Body of pancreas (tissue), 4 donors: ENCODE data around the gene HBG2. TPM values are rescaled to one million over a fixed set of nuclear protein-coding genes. Genes with fewer than 3 reads are reported as not detected.
"Not testable (repeated sequence)": the region's sequence is repeated elsewhere in the genome, so short reads cannot be mapped to it uniquely, and the experiment has no call there.

Experiments
- ATAC-seq: fragments of 150-250 bp; one replicate; pipeline ENCODE4 v1.9.1; 2016
- DNase-seq, 4 donors: peaks; one replicate each; pipeline ENCODE4 v3.0.0-alpha.2; 2019
- H3K27ac ChIP-seq, 4 donors: fragments of 200-600 bp; sonication (generic); 1 replicate in 3 of 4; 2 replicates in 1 of 4; pipeline versions ENCODE4 v1.5.1 to v1.6.1; 2016 to 2019; ENCODE audit warnings: mild to moderate bottlenecking in 1 of 4, mixed read lengths in 1 of 4, moderate library complexity in 1 of 4
- H3K27me3 ChIP-seq, 2 donors: fragments of 200-600 bp; sonication (generic); one replicate each; pipeline ENCODE4 v1.6.0; 2016; ENCODE audit warnings: mild to moderate bottlenecking in 1 of 2
- H3K36me3 ChIP-seq, 2 donors: fragments of 200-600 bp; sonication (generic); replicated peaks in 1 of 2; 2 replicates each; pipeline ENCODE4 v1.5.1; 2016; ENCODE audit warnings: low read depth in 2 of 2; ENCODE audit not compliant: insufficient read depth in 1 of 2
- H3K4me1 ChIP-seq: fragments of 200-600 bp; sonication (generic); one replicate; pipeline ENCODE4 v1.6.0; 2016
- H3K4me3 ChIP-seq, 2 donors: fragments of 200-600 bp; sonication (generic); 1 replicate in 1 of 2; 2 replicates in 1 of 2; pipeline ENCODE4 v1.5.1; 2016 to 2019
- H3K9me3 ChIP-seq, 3 donors: fragments of 200-600 bp; sonication (generic); 1 replicate in 2 of 3; 2 replicates in 1 of 3; pipeline ENCODE4 v1.5.1; 2016
- CTCF ChIP-seq, 7 experiments: fragments of 450-650 bp in 4 of 7; fragments of 200-600 bp in 3 of 7; sonication (generic) in 3 of 7; IDR thresholded peaks; one replicate each; pipeline ENCODE4 v1.5.1; 2016 to 2019; ENCODE audit warnings: antibody characterized with exemption in 7 of 7
- POLR2A ChIP-seq, 3 donors: fragments of 450-650 bp; IDR thresholded peaks; one replicate each; pipeline ENCODE4 v1.6.1; 2016; ENCODE audit warnings: antibody characterized with exemption in 3 of 3, mild to moderate bottlenecking in 2 of 3
- whole genome bisulfite sequencing, 2 donors: methylation state at CpG; one replicate each; pipeline ENCODE4 v1.1.5; 2017; 5-methylcytosine and 5-hydroxymethylcytosine counted together
- intact Hi-C: fragments of 100-400 bp; cut with DNase I; formaldehyde crosslinking; loops from one replicate; pipeline ENCODE4 v1.15.1; 2023
- total RNA-seq, 2 donors: library from RNA; depleted of rRNA; stranded (reverse); fragments of >200 nt; gene quantifications; one replicate each; pipeline ENCODE4 v1.1.0, GENCODE V29; 2016

HBG2 gene
- not detected for total RNA-seq

GRCh38 chr11:5254646-5255413 lies at the start of gene HBG2:
HBG2 (minus strand) TSS chr11:5254781; CDS start chr11:5254728, 53 bp downstream.
- H3K27ac ChIP-seq, ATAC-seq, H3K4me1 ChIP-seq, H3K9me3 ChIP-seq, DNase-seq, intact Hi-C loops, H3K36me3 ChIP-seq, H3K27me3 ChIP-seq, H3K4me3 ChIP-seq: not testable (repeated sequence)
- 59 to 77% methylated on average over 4 of the region's 9 CpGs for WGBS, 2 donors

GRCh38 chr11:5304046-5304445 lies 49.5 kb upstream of the HBG2 start:
- Histone ChIP-seq H3K9me3 (no peaks in the 10 kb centered on the region), H3K27ac (no peak overlapping the region), H3K4me3 (no peak overlapping the region), H3K27me3 (no peaks in the 10 kb centered on the region), H3K36me3 (no peaks in the 10 kb centered on the region), H3K4me1 (no peaks in the 10 kb centered on the region)
- 96 to 100% methylated on average over 1 of the region's 1 CpG for WGBS, 2 donors
- ATAC-seq (no peak), DNase-seq (no peak)
- no peak for TF ChIP-seq CTCF (IDR thresholded peaks at IDR 0.05)
- TF ChIP-seq POLR2A (IDR thresholded peaks at IDR 0.05) = no peak
- intact Hi-C loops = no loop called here

- no peak for DNase-seq
- TF ChIP-seq POLR2A (IDR thresholded peaks at IDR 0.05) (no peak), CTCF (IDR thresholded peaks at IDR 0.05) (no peak)
- no peaks in the 10 kb centered on the region for H3K36me3 ChIP-seq
- H3K4me1 ChIP-seq = no peaks in the 10 kb centered on the region
- no peaks in the 10 kb centered on the region for H3K9me3 ChIP-seq
- no peak for ATAC-seq
- H3K27me3 ChIP-seq = no peaks in the 10 kb centered on the region
- intact Hi-C loops = no loop called here
- H3K27ac ChIP-seq = no peak overlapping the region
- no peak overlapping the region for H3K4me3 ChIP-seq
- 77 to 79% methylated on average over 5 of the region's 5 CpGs for WGBS, 2 donors
Observed at GRCh38 chr11:5303626-5304025, 49.0 kb upstream of the HBG2 start.

- no peak for TF ChIP-seq CTCF (IDR thresholded peaks at IDR 0.05)
- no peak for TF ChIP-seq POLR2A (IDR thresholded peaks at IDR 0.05)
- no peak within 1 kb of the TSS for H3K27ac ChIP-seq
- ATAC-seq = no peak
- DNase-seq = no peak
- H3K4me1 ChIP-seq = no peaks in the 10 kb centered on the region
- WGBS, 2 donors = 69 to 83% methylated on average over 2 of the region's 2 CpGs
- H3K27me3 ChIP-seq = no peaks in the 10 kb centered on the region
- no peaks in the 10 kb centered on the region for H3K9me3 ChIP-seq
- no peaks in the 10 kb centered on the region for H3K36me3 ChIP-seq
- no peak within 1 kb of the TSS for H3K4me3 ChIP-seq
- intact Hi-C loops = no loop called here
Observed at GRCh38 chr11:5301846-5302245, 47.3 kb upstream of the HBG2 start, which contains the start of gene OR51B4. OR51B4 (minus strand) TSS chr11:5301946; CDS start chr11:5301946, 0 bp downstream.

GRCh38 chr11:5300251-5300650 lies 45.7 kb upstream of the HBG2 start:
- Histone ChIP-seq H3K4me1 (no peaks in the 10 kb centered on the region), H3K27ac (no peak overlapping the region), H3K27me3 (no peaks in the 10 kb centered on the region), H3K36me3 (no peaks in the 10 kb centered on the region), H3K4me3 (no peak overlapping the region), H3K9me3 (no peaks in the 10 kb centered on the region)
- WGBS, 2 donors = 35 to 51% methylated on average over 3 of the region's 3 CpGs
- intact Hi-C loops = no loop called here
- no peak for ATAC-seq
- DNase-seq = no peak
- TF ChIP-seq POLR2A (IDR thresholded peaks at IDR 0.05) (no peak), CTCF (IDR thresholded peaks at IDR 0.05) (no peak)
